ENCODE data around the gene LPCAT1.

The LPCAT1 gene

GRCh38 chr5:1445313-1445688 lies 78.5 kb downstream of the LPCAT1 start, which contains the start of gene SLC6A3:
TSS of gene SLC6A3 (minus strand) at chr5:1445440. CDS start at chr5:1443197, 2,243 bp downstream.
- DNase-seq (ENCODE audit: low read depth, low spot score): peak; percentile 67

GRCh38 chr5:1444361-1445189 lies 79.2 kb downstream of the LPCAT1 start:
- DNase-seq (ENCODE audit: low read depth, low spot score): no peak

- DNase-seq (ENCODE audit: low read depth, low spot score): no peak
These were observed 79.8 kb downstream of the LPCAT1 start for GRCh38 chr5:1443991-1444360.

- no peak for DNase-seq (ENCODE audit: low read depth, low spot score)
These were observed 80.6 kb downstream of the LPCAT1 start for GRCh38 chr5:1443171-1443570.

GRCh38 chr5:1442222-1443145 lies 81.3 kb downstream of the LPCAT1 start:
- no peak for DNase-seq (ENCODE audit: low read depth, low spot score)

GRCh38 chr5:1441166-1441865 lies 82.4 kb downstream of the LPCAT1 start:
- no peak for DNase-seq (ENCODE audit: low read depth, low spot score)

GRCh38 chr5:1440098-1440493 lies 83.7 kb downstream of the LPCAT1 start:
- no peak for DNase-seq (ENCODE audit: low read depth, low spot score)

GRCh38 chr5:1439388-1440097 lies 84.2 kb downstream of the LPCAT1 start:
- DNase-seq (ENCODE audit: low read depth, low spot score): no peak

GRCh38 chr5:1438871-1439270 lies 84.9 kb downstream of the LPCAT1 start:
- no peak for DNase-seq (ENCODE audit: low read depth, low spot score)

- no peak for DNase-seq (ENCODE audit: low read depth, low spot score)
These were observed 85.7 kb downstream of the LPCAT1 start for GRCh38 chr5:1437876-1438559.

GRCh38 chr5:1437226-1437829 lies 86.4 kb downstream of the LPCAT1 start:
- DNase-seq (ENCODE audit: low read depth, low spot score): peak; percentile 64

- no peak for DNase-seq (ENCODE audit: low read depth, low spot score)
These were observed 87.1 kb downstream of the LPCAT1 start for GRCh38 chr5:1436681-1437080.

GRCh38 chr5:1436036-1436435 lies 87.7 kb downstream of the LPCAT1 start:
- no peak for DNase-seq (ENCODE audit: low read depth, low spot score)

GRCh38 chr5:1435369-1435768 lies 88.4 kb downstream of the LPCAT1 start:
- no peak for DNase-seq (ENCODE audit: low read depth, low spot score)

- DNase-seq (ENCODE audit: low read depth, low spot score): no peak
These were observed 91.5 kb downstream of the LPCAT1 start for GRCh38 chr5:1432296-1432695.

- no peak for DNase-seq (ENCODE audit: low read depth, low spot score)
These were observed 91.9 kb downstream of the LPCAT1 start for GRCh38 chr5:1431896-1432295.

- DNase-seq (ENCODE audit: low read depth, low spot score): no peak
These were observed 92.5 kb downstream of the LPCAT1 start for GRCh38 chr5:1431021-1431811.

- DNase-seq (ENCODE audit: low read depth, low spot score): no peak
These were observed 93.5 kb downstream of the LPCAT1 start for GRCh38 chr5:1430121-1430795.

GRCh38 chr5:1429496-1429895 lies 94.3 kb downstream of the LPCAT1 start:
- no peak for DNase-seq (ENCODE audit: low read depth, low spot score)

Data from ELF-1 (cell line).